ENCODE data around the gene CYLC2.

Gene CYLC2, protein sequence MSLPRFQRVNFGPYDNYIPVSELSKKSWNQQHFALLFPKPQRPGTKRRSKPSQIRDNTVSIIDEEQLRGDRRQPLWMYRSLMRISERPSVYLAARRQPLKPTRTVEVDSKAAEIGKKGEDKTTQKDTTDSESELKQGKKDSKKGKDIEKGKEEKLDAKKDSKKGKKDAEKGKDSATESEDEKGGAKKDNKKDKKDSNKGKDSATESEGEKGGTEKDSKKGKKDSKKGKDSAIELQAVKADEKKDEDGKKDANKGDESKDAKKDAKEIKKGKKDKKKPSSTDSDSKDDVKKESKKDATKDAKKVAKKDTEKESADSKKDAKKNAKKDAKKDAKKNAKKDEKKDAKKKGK

GRCh38 chr9:102995033-102995432 lies at the start of gene CYLC2:
TSS of gene CYLC2 (plus strand) at chr9:102995333. CDS start at chr9:102995381, 48 bp downstream.
- FAIRE-seq (no peak), DNase-seq (ENCODE audit: insufficient read length, low spot score) (no peak)

DNA sequence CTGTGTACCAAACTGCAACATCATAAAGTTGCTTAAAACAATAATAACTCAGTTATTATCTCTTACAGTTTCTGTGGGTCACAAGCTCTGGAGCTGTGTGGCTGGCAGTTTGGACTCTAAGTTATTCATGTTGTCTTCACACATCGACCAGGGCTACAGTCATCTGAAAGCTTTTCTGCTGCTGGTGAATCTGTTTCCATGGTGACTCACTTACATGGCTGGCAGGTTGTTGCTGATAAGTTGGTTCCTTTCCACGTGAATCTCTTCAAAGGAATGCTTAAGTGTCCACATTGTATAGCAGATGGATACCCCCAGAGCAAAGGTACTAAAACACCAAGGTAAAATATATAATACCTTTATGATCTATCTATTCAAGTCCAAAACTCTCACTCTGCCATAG lies 44.8 kb upstream of the CYLC2 start:
- FAIRE-seq (no peak), DNase-seq (ENCODE audit: insufficient read length, low spot score) (no peak)

GRCh38 chr9:102966999-102967398 lies 28.1 kb upstream of the CYLC2 start:
- no peak for FAIRE-seq
- DNase-seq (ENCODE audit: insufficient read length, low spot score) = no peak

DNA sequence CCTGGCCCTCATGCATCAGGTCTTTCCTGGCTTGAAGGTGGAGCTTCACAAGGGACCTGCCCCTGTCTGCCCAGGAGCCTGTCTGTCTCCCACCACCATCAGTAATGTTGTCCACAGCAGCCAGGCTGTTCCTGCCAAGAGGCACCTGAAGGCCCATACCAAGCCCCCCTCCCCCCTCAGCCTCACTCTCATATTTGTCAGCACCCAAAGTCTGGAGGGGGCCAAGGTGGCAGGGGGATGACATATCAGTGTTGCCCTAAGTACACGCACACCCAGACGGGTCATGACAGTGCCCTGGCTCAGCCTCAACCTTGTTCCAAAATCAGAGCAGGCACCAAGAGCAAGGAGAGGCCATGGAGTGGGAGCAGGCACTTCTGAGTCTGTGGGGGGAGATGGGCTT lies 27.2 kb upstream of the CYLC2 start:
- FAIRE-seq = no peak
- DNase-seq (ENCODE audit: insufficient read length, low spot score) = no peak

- FAIRE-seq = no peak
- no peak for DNase-seq (ENCODE audit: insufficient read length, low spot score)
These were observed 22.4 kb upstream of the CYLC2 start for GRCh38 chr9:102972780-102973179.

DNA sequence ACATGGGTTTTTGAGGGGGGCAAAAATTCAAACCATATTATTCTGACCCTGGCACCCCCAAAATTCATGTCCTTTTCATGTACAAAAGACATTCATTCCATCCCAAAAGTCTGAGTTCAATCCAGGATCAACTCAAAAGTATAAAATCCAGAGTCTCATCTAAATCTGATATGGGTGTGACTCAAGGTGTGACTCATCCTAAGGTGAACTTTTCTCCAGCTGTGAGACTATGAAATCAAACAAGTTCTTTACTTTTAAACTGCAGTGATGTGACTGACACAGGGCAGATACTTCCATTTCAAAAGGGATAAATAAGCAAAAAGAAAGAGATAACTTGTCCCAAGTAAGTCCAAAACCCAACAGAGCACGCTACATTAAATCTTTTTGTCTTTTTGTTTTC lies 20.6 kb upstream of the CYLC2 start:
- FAIRE-seq = no peak
- DNase-seq (ENCODE audit: insufficient read length, low spot score) = no peak

DNA sequence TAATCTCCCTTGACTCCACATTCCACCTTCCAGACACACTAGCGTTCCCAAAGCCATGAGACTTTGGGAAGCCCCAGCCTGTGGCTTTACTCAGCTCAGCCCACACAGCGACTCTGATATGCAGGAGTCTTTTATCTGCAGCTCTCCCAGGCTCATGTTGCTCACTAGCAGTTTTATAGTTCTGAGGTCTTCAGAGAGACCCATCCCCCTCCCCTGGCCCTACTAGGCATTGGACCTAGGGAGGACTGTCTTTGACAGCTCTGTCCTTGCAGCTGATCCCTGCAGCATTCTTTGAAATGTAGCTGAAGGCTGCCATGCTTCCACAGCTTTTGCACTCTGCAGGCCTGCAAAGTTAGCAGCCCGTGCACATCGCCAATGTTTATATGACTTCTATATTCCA lies 19.9 kb upstream of the CYLC2 start:
- FAIRE-seq (no peak), DNase-seq (ENCODE audit: insufficient read length, low spot score) (no peak)

DNA sequence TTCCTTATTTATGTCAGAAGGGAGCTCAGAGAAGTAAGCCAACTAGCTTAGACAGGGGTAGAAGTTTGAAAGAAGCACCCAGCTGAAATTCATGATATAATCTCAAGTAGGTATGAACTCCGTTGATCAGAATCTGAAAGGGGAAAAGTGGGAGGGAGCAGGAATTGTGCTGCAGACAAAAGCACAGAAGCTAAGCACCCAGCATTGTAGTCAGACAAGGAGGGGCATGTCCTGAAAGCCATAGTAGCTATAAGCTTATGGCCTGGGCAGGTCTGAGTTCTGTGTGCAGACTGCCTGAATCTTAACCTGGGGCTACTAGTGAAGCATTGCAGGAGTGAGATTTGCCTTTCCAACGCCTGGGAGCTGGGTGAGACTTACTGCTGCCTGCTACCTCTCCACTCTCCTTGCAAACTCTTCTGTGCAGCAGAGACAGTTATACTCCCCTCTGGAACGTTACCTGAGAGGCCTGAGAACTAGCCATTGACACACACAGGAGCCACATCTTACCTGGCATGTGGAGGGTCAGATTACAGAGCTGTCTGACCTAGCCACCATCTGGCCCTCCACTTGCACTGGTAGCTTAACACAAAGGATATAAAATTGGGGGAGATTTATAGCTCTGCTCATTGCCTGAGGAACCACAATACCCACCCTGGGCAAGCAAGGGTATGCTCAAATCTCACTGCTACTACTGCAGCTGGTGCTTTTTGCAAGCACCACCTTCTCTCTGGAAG lies 9.8 kb upstream of the CYLC2 start:
- no peak for DNase-seq (ENCODE audit: insufficient read length, low spot score)
- no peak for FAIRE-seq

- FAIRE-seq (no peak), DNase-seq (ENCODE audit: insufficient read length, low spot score) (no peak)
These were observed 8.7 kb upstream of the CYLC2 start for GRCh38 chr9:102986425-102986824.

DNA sequence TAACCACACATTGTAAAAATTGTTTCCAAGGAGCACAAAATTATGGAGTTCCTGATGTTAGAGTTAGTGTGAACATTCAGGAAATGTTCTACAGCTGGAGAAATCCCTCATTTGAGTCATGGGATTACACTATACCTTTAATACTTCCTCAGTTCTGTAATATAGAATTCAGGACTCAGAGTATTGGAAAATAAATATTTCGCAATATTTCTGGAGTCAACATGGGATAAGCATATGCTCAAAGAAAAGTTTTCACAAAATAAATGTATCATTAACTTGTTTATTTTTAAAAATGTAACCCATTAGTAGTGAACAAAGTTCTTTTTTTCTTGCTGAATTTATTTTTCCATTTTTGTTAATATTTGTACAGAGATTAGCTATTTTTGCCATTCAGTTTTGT lies 8.6 kb downstream of the CYLC2 start:
- FAIRE-seq = no peak
- DNase-seq (ENCODE audit: insufficient read length, low spot score) = no peak

DNA sequence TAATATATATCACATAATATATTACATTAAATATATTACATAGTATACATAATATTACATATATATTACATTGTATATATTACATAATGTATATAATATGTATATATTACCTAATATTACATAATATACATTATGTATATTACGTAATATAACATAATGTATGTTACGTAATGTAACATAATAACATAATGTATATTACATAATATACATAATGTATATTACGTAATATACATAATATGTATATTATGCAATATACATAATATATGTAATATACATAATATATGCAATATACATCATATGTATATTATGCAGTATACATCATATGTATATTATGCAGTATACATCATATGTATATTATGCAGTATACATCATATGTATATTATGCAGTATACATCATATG lies 19.1 kb downstream of the CYLC2 start:
- FAIRE-seq = no peak

GRCh38 chr9:103025796-103026195 lies 30.7 kb downstream of the CYLC2 start:
- FAIRE-seq = no peak
- no peak for DNase-seq (ENCODE audit: insufficient read length, low spot score)

More for the DNA sequence above, 19.1 kb downstream of the CYLC2 start:
- DNase-seq (ENCODE audit: insufficient read length, low spot score) = no peak

GRCh38 chr9:103037508-103038477 lies 42.7 kb downstream of the CYLC2 start:
- DNase-seq (ENCODE audit: insufficient read length, low spot score) = no peak
- FAIRE-seq = no peak

DNA sequence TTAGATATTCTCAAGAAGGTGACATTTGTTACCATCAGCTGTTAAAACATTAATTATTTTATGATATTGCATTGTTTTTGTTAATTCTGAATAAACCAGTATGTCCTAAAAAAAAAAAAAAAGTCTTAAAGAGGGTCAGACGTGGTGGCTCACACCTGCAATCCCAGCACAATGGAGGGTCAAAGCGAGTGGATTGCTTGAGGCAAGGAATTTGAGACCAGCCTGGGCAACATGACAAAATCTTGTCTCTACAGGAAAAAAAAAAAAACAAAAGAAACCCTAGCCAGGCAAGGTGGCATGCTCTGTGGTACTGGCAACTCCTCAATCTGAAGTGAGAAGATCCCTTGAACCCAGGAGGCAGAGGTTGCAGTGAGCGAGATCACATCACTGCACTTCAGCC lies 46.8 kb downstream of the CYLC2 start:
- FAIRE-seq (no peak), DNase-seq (ENCODE audit: insufficient read length, low spot score) (no peak)
